OCI-LY3 (cell line): Measurements from ENCODE around the gene GRID2.
"Not testable (repeated sequence)": the region's sequence is repeated elsewhere in the genome, so short reads cannot be mapped to it uniquely, and the experiment has no call there.

Experiments
- CTCF ChIP-seq: fragments of 200-600, 300-600 bp; sonication (generic); IDR thresholded peaks from 2 replicates; pipeline ENCODE4 v1.5.1; 2014; ENCODE audit warnings: antibody characterized with exemption, low read length, low read depth
- EZH2phosphoT487 ChIP-seq: fragments of 200-600 bp; shearing (Covaris generic); IDR thresholded peaks from 2 replicates; pipeline ENCODE4 v1.6.1; 2018; ENCODE audit warnings: antibody characterized with exemption, mixed run types, low read depth

- TF ChIP-seq CTCF, EZH2phosphoT487: not testable (repeated sequence)
Measured at GRCh38 chr4:92442131-92442530, 138.4 kb downstream of the GRID2 start.
